ENCODE data around the gene MLF2. TPM values are rescaled to one million over a fixed set of nuclear protein-coding genes. Genes with fewer than 3 reads are reported as not detected.

MLF2 gene
- total RNA-seq, 3 donors from 2014 or later (not counting 1 experiment from before 2014, with no cell fraction given), result 114 to 117 (median 116) TPM

GRCh38 chr12:6725350-6725749 lies 27.6 kb downstream of the MLF2 start:
- H3K9me3 ChIP-seq (ENCODE audit: control insufficient read depth, insufficient read depth, low read length), result no peaks in the 10 kb centered on the region

GRCh38 chr12:6724409-6724797 lies 28.5 kb downstream of the MLF2 start:
- intact Hi-C loops (cut with micrococcal nuclease), result no loop called here
- peak; percentile 0 to 12 (median 11) for ATAC-seq
- TF ChIP-seq CTCF (IDR thresholded peaks at IDR 0.05), result no peak

More at GRCh38 chr12:6725350-6725749, 27.6 kb downstream of the MLF2 start:
- Mint-ChIP-seq H3K36me3 (no peaks in the 10 kb centered on the region), H3K4me3 (peak overlapping the region; percentile 94), H3K27me3 (ENCODE audit: low read depth in 2 of 2) (no peaks in the 10 kb centered on the region), H3K9me3 (no peaks in the 10 kb centered on the region), H3K27ac (no peak overlapping the region), H3K4me1 (peaks cover 20 to 22% of the 10 kb centered on the region in 2 donors)
- peaks cover 12% of the 10 kb centered on the region for H3K4me1 ChIP-seq (ENCODE audit: control insufficient read depth, insufficient read depth, low read length)
- no peak for TF ChIP-seq CTCF (IDR thresholded peaks at IDR 0.05)
- whole genome bisulfite sequencing (ENCODE audit: insufficient coverage), result 95% methylated on average over 7 of the region's 7 CpGs
- DNase-seq (no peak), ATAC-seq (no peak)
- no peak overlapping the region for H3K4me3 ChIP-seq (ENCODE audit: low read length)
- no peak overlapping the region for H3K27ac ChIP-seq (ENCODE audit: low read length)
- peaks cover 26% of the 10 kb centered on the region for H3K36me3 ChIP-seq (ENCODE audit: control insufficient read depth, insufficient read depth, low read length)
- H3K27me3 ChIP-seq (ENCODE audit: control insufficient read depth, insufficient read depth, low read length), result no peaks in the 10 kb centered on the region
- intact Hi-C loops (cut with micrococcal nuclease), result no loop called here

GRCh38 chr12:6723607-6724408 lies 29.1 kb downstream of the MLF2 start, which contains the start of gene COPS7A:
COPS7A (plus strand) TSS chr12:6724046; CDS start chr12:6724657, 611 bp downstream.
- no peaks in the 10 kb centered on the region for H3K36me3 Mint-ChIP-seq
- H3K4me3 Mint-ChIP-seq, result peak within 1 kb of the TSS; percentile 94
- intact Hi-C loops (cut with micrococcal nuclease), result loop anchor here (1.0 to 2.0 kb wide), 2 partner anchors 35 to 61 kb away; partner anchors contain the start of genes ING4 and ZNF384
- H3K27me3 Mint-ChIP-seq (ENCODE audit: low read depth in 2 of 2), result peaks cover 0 to 3% of the 10 kb centered on the region in 2 donors
- H3K4me3 ChIP-seq (ENCODE audit: low read length), result peak within 1 kb of the TSS; percentile 68
- H3K36me3 ChIP-seq (ENCODE audit: control insufficient read depth, insufficient read depth, low read length), result peaks cover 11% of the 10 kb centered on the region
- no peaks in the 10 kb centered on the region for H3K9me3 ChIP-seq (ENCODE audit: control insufficient read depth, insufficient read depth, low read length)
- H3K4me1 Mint-ChIP-seq, result peaks cover 20 to 22% of the 10 kb centered on the region in 2 donors
- ATAC-seq (peak; percentile 90 to 97 (median 93)), DNase-seq (peak; percentile 92 to 96)
- peak within 1 kb of the TSS; percentile 84 for H3K27ac ChIP-seq (ENCODE audit: low read length)
- peaks cover 12% of the 10 kb centered on the region for H3K4me1 ChIP-seq (ENCODE audit: control insufficient read depth, insufficient read depth, low read length)
- under 1% methylated on average over 49 of the region's 49 CpGs for WGBS (ENCODE audit: insufficient coverage)
- no peaks in the 10 kb centered on the region for H3K27me3 ChIP-seq (ENCODE audit: control insufficient read depth, insufficient read depth, low read length)
- H3K9me3 Mint-ChIP-seq, result no peaks in the 10 kb centered on the region
- H3K27ac Mint-ChIP-seq, result peak within 1 kb of the TSS; percentile 77 to 93
- TF ChIP-seq CTCF (IDR thresholded peaks at IDR 0.05), result no peak

More at GRCh38 chr12:6724409-6724797, 28.5 kb downstream of the MLF2 start:
- Mint-ChIP-seq H3K36me3 (no peaks in the 10 kb centered on the region), H3K4me3 (peak overlapping the region; percentile 94), H3K9me3 (no peaks in the 10 kb centered on the region), H3K27ac (peak overlapping the region; percentile 77 to 93), H3K4me1 (peaks cover 20 to 22% of the 10 kb centered on the region in 2 donors), H3K27me3 (ENCODE audit: low read depth in 2 of 2) (peaks cover 0 to 3% of the 10 kb centered on the region in 2 donors)
- H3K27ac ChIP-seq (ENCODE audit: low read length), result peak overlapping the region; percentile 84
- peak in 1 of 2 donors; percentile 25 for DNase-seq
- no peaks in the 10 kb centered on the region for H3K9me3 ChIP-seq (ENCODE audit: control insufficient read depth, insufficient read depth, low read length)
- 7% methylated on average over 10 of the region's 10 CpGs for WGBS (ENCODE audit: insufficient coverage)
- peaks cover 16% of the 10 kb centered on the region for H3K36me3 ChIP-seq (ENCODE audit: control insufficient read depth, insufficient read depth, low read length)
- peaks cover 12% of the 10 kb centered on the region for H3K4me1 ChIP-seq (ENCODE audit: control insufficient read depth, insufficient read depth, low read length)
- no peaks in the 10 kb centered on the region for H3K27me3 ChIP-seq (ENCODE audit: control insufficient read depth, insufficient read depth, low read length)
- H3K4me3 ChIP-seq (ENCODE audit: low read length), result peak overlapping the region; percentile 68
